ENCODE measurements around the gene PRICKLE1. TPM values are rescaled to one million over a fixed set of nuclear protein-coding genes. Genes with fewer than 3 reads are reported as not detected.
A peak's percentile ranks its signal among the peaks of the same experiment; 100 is the strongest.

PRICKLE1 gene
- total RNA-seq, 1 donor from 2014 or later = 53.5 TPM

- no peaks in the 10 kb centered on the region for H3K27me3 Mint-ChIP-seq
- no peak for DNase-seq (ENCODE audit: low spot score, unreplicated experiment)
- peaks cover 6% of the 10 kb centered on the region for H3K36me3 Mint-ChIP-seq (ENCODE audit: insufficient read depth)
- H3K9me3 Mint-ChIP-seq (ENCODE audit: low read depth) = no peaks in the 10 kb centered on the region
- no peak overlapping the region for H3K4me3 Mint-ChIP-seq (ENCODE audit: low read depth)
- no peak for TF ChIP-seq CTCF (IDR thresholded peaks at IDR 0.05; ENCODE audit: unreplicated experiment)
- H3K27ac Mint-ChIP-seq = peak overlapping the region; percentile 75
- peaks cover 17% of the 10 kb centered on the region for H3K4me1 Mint-ChIP-seq (ENCODE audit: low read depth)
Observed at GRCh38 chr12:42525444-42525843, 64.1 kb downstream of the PRICKLE1 start.

GRCh38 chr12:42524716-42525115, 64.8 kb downstream of the PRICKLE1 start:
- peaks cover 6% of the 10 kb centered on the region for H3K36me3 Mint-ChIP-seq (ENCODE audit: insufficient read depth)
- no peak for DNase-seq (ENCODE audit: low spot score, unreplicated experiment)
- no peak for TF ChIP-seq CTCF (IDR thresholded peaks at IDR 0.05; ENCODE audit: unreplicated experiment)

GRCh38 chr12:42516573-42516972, 73.0 kb downstream of the PRICKLE1 start:
- no peak for DNase-seq (ENCODE audit: low spot score, unreplicated experiment)
- peaks cover 13% of the 10 kb centered on the region for H3K36me3 Mint-ChIP-seq (ENCODE audit: insufficient read depth)

More at GRCh38 chr12:42524716-42525115, 64.8 kb downstream of the PRICKLE1 start:
- no peak overlapping the region for H3K4me3 Mint-ChIP-seq (ENCODE audit: low read depth)
- H3K27me3 Mint-ChIP-seq = no peaks in the 10 kb centered on the region
- no peak overlapping the region for H3K27ac Mint-ChIP-seq
- H3K9me3 Mint-ChIP-seq (ENCODE audit: low read depth) = no peaks in the 10 kb centered on the region
- peaks cover 17% of the 10 kb centered on the region for H3K4me1 Mint-ChIP-seq (ENCODE audit: low read depth)

GRCh38 chr12:42511656-42512055, 77.9 kb downstream of the PRICKLE1 start:
- Mint-ChIP-seq H3K27ac (no peak overlapping the region), H3K36me3 (ENCODE audit: insufficient read depth) (peaks cover 3% of the 10 kb centered on the region), H3K9me3 (ENCODE audit: low read depth) (peaks cover 4% of the 10 kb centered on the region), H3K4me3 (ENCODE audit: low read depth) (no peak overlapping the region), H3K27me3 (no peaks in the 10 kb centered on the region), H3K4me1 (ENCODE audit: low read depth) (peaks cover 7% of the 10 kb centered on the region)
- TF ChIP-seq CTCF (IDR thresholded peaks at IDR 0.05; ENCODE audit: unreplicated experiment) = no peak
- no peak for DNase-seq (ENCODE audit: low spot score, unreplicated experiment)

More at GRCh38 chr12:42516573-42516972, 73.0 kb downstream of the PRICKLE1 start:
- H3K9me3 Mint-ChIP-seq (ENCODE audit: low read depth) = peaks cover 4% of the 10 kb centered on the region
- no peak overlapping the region for H3K4me3 Mint-ChIP-seq (ENCODE audit: low read depth)
- peaks cover under 1% of the 10 kb centered on the region for H3K4me1 Mint-ChIP-seq (ENCODE audit: low read depth)
- TF ChIP-seq CTCF (IDR thresholded peaks at IDR 0.05; ENCODE audit: unreplicated experiment) = no peak
- H3K27ac Mint-ChIP-seq = no peak overlapping the region
- no peaks in the 10 kb centered on the region for H3K27me3 Mint-ChIP-seq

GRCh38 chr12:42510823-42511222, 78.7 kb downstream of the PRICKLE1 start:
- Mint-ChIP-seq H3K4me3 (ENCODE audit: low read depth) (no peak overlapping the region), H3K27ac (no peak overlapping the region), H3K4me1 (ENCODE audit: low read depth) (peaks cover 7% of the 10 kb centered on the region), H3K36me3 (ENCODE audit: insufficient read depth) (no peaks in the 10 kb centered on the region), H3K9me3 (ENCODE audit: low read depth) (no peaks in the 10 kb centered on the region), H3K27me3 (no peaks in the 10 kb centered on the region)
- no peak for TF ChIP-seq CTCF (IDR thresholded peaks at IDR 0.05; ENCODE audit: unreplicated experiment)
- DNase-seq (ENCODE audit: low spot score, unreplicated experiment) = no peak

All from progenitor cell of endocrine pancreas (in vitro differentiated cells).